Fibroblast of lung (primary cell): Measurements from ENCODE around the gene TCN1.

Experiments used
- EZH2 ChIP-seq: IDR thresholded peaks from 2 replicates; pipeline ENCODE4 v1.5.1; 2012; ENCODE audit warnings: low read length, control low read depth, mild to moderate bottlenecking; ENCODE audit errors: missing control alignments
- TF ChIP-seq, protein P1 (sequence below), 2 donors: IDR thresholded peaks in 1 of 2; conservative IDR thresholded peaks in 1 of 2; 1 replicate in 1 of 2; 2 replicates in 1 of 2; pipeline ENCODE4 v1.5.1; 2011 to 2012; ENCODE audit warnings: low read length in 2 of 2, control low read depth in 1 of 2, inconsistent platforms in 1 of 2, low read depth in 1 of 2, mild to moderate bottlenecking in 1 of 2

DNA sequence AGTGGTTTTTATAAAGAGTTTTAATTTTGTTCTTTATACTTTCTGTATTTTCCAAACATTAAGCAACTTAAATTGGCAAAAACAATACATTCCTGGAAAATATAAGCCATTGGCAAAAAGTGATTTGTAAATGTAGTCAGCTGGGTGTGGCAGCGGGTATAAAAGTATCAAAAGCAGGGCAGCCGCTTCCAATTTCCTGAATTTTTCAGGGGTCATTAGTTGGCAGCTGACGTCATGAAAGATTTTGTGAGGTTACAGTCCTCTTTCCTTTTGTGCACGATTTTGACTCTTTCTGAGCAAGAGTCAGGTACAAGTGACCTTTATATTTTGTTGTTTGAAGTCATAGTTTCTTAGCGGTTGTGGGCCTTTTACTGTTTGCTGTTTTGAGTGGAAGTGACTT, 12.3 kb upstream of the TCN1 start, which contains the start of gene OOSP3:
- TF ChIP-seq, protein P1, sequence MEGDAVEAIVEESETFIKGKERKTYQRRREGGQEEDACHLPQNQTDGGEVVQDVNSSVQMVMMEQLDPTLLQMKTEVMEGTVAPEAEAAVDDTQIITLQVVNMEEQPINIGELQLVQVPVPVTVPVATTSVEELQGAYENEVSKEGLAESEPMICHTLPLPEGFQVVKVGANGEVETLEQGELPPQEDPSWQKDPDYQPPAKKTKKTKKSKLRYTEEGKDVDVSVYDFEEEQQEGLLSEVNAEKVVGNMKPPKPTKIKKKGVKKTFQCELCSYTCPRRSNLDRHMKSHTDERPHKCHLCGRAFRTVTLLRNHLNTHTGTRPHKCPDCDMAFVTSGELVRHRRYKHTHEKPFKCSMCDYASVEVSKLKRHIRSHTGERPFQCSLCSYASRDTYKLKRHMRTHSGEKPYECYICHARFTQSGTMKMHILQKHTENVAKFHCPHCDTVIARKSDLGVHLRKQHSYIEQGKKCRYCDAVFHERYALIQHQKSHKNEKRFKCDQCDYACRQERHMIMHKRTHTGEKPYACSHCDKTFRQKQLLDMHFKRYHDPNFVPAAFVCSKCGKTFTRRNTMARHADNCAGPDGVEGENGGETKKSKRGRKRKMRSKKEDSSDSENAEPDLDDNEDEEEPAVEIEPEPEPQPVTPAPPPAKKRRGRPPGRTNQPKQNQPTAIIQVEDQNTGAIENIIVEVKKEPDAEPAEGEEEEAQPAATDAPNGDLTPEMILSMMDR (conservative IDR thresholded peaks at IDR 0.05 in 1 of 2, IDR thresholded peaks at IDR 0.05 in 1 of 2; ENCODE audit: low read depth in 1 of 2, low read length in 2 of 2) = no peak
- no peak for TF ChIP-seq EZH2
